Thyroid gland (tissue), 4 donors: ENCODE measurements around the gene SH2D6.

Experiments
- CTCF ChIP-seq, 6 experiments: fragments of 200-600 bp in 3 of 6; fragments of 450-650 bp in 3 of 6; sonication (generic) in 3 of 6; IDR thresholded peaks; one replicate each; pipeline ENCODE4 v1.5.1; 2016 to 2019; ENCODE audit warnings: antibody characterized with exemption in 6 of 6, mild to moderate bottlenecking in 2 of 6, inconsistent platforms in 1 of 6, moderate library complexity in 1 of 6
- POLR2A ChIP-seq, 2 donors: fragments of 450-650 bp; IDR thresholded peaks; one replicate each; pipeline ENCODE4 v1.6.1; 2017; ENCODE audit warnings: antibody characterized with exemption in 2 of 2, mild to moderate bottlenecking in 2 of 2, moderate library complexity in 1 of 2

- TF ChIP-seq CTCF (IDR thresholded peaks at IDR 0.05) (peak in 1 of 6 experiments; percentile 16), POLR2A (IDR thresholded peaks at IDR 0.05) (peak in 1 of 2 donors; percentile 81)
These were observed 4.7 kb upstream of the SH2D6 start for GRCh38 chr2:85413592-85414420.
